Loucy (cell line): ENCODE data around the gene ZNF208.

Experiments
- H2AFZ ChIP-seq: fragments of 200-600 bp; sonication (generic); 2 replicates; pipeline ENCODE4 v1.6.0; 2016; ENCODE audit warnings: antibody characterized with exemption, mild to moderate bottlenecking, low read length, moderate library complexity
- H3F3A ChIP-seq: fragments of 200-600 bp; 2 replicates; pipeline ENCODE4 v1.6.0; 2016; ENCODE audit warnings: antibody characterized with exemption, low read depth, mild to moderate bottlenecking
- H3K27me3 ChIP-seq: fragments of 200-600 bp; sonication (generic); 2 replicates; pipeline ENCODE4 v1.6.1; 2014; ENCODE audit warnings: low read length, mild to moderate bottlenecking; ENCODE audit not compliant: insufficient read depth, poor library complexity, severe bottlenecking
- H3K36me3 ChIP-seq: fragments of 200-600 bp; sonication (generic); 2 replicates; pipeline ENCODE4 v1.6.1; 2016; ENCODE audit warnings: low read length; ENCODE audit not compliant: insufficient read depth
- H3K4me1 ChIP-seq: fragments of 200-600 bp; sonication (generic); 2 replicates; pipeline ENCODE4 v1.5.1; 2014; ENCODE audit warnings: low read length, mild to moderate bottlenecking; ENCODE audit not compliant: insufficient read depth, poor library complexity, severe bottlenecking
- H3K4me2 ChIP-seq: fragments of 200-600 bp; sonication (generic); 2 replicates; pipeline ENCODE4 v1.6.0; 2014; ENCODE audit warnings: antibody characterized with exemption, low read length, low read depth, mild to moderate bottlenecking; ENCODE audit not compliant: poor library complexity, severe bottlenecking
- H3K4me3 ChIP-seq: fragments of 200-600 bp; sonication (generic); 2 replicates; pipeline ENCODE4 v1.5.1; 2014; ENCODE audit warnings: low read length, mild to moderate bottlenecking, mixed read lengths; ENCODE audit not compliant: poor library complexity, severe bottlenecking
- H3K79me2 ChIP-seq: fragments of 200-600 bp; sonication (generic); 2 replicates; pipeline ENCODE4 v1.6.1; 2014; ENCODE audit warnings: low read length; ENCODE audit not compliant: insufficient read depth
- H3K9ac ChIP-seq: fragments of 200-600 bp; sonication (generic); 2 replicates; pipeline ENCODE4 v1.6.0; 2014; ENCODE audit warnings: mild to moderate bottlenecking, low read depth, low read length, moderate library complexity; ENCODE audit not compliant: poor library complexity, severe bottlenecking
- H3K9me2 ChIP-seq: fragments of 200-600 bp; sonication (generic); replicated peaks from 2 replicates; pipeline ENCODE4 v1.6.1; 2016; ENCODE audit warnings: low read depth, low read length, mixed read lengths
- H3K9me3 ChIP-seq: fragments of 200-600 bp; sonication (generic); 2 replicates; pipeline ENCODE4 v1.6.1; 2014; ENCODE audit warnings: mild to moderate bottlenecking, antibody characterized with exemption, low read length, low read depth; ENCODE audit not compliant: insufficient read depth
- H4K20me1 ChIP-seq: fragments of 200-600 bp; sonication (generic); 2 replicates; pipeline ENCODE4 v1.6.0; 2014; ENCODE audit warnings: antibody characterized with exemption, low read length, mild to moderate bottlenecking; ENCODE audit not compliant: insufficient read depth, poor library complexity, severe bottlenecking
- EZH2phosphoT487 ChIP-seq: fragments of 200-600 bp; IDR thresholded peaks from 2 replicates; pipeline ENCODE4 v1.6.1; 2018; ENCODE audit warnings: antibody characterized with exemption, mild to moderate bottlenecking, moderate library complexity, borderline replicate concordance
- TF ChIP-seq, protein P1 (sequence below): fragments of 200-600 bp; sonication (generic); conservative IDR thresholded peaks from 2 replicates; pipeline ENCODE4 v1.5.1; 2014; ENCODE audit warnings: mild to moderate bottlenecking, antibody characterized with exemption, low read length

Gene ZNF208

DNA sequence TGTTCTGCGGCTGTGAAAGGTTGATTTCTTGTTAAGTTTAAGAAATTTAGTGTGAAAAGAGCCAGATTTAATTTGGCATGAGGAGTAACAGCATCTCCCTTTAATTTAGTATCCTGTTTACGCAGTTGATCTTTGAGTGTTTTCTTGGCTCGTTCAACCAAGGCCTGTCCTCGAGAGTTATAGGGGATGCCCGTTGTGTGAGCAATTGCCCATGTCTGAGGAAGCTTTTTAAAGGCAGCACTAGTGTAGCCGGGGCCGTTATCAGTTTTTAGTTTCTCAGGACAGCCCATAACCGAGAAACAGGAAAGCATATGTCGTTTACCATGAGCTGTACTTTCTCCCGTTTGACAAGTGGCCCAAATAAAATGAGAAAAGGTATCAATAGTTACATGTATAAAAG, 127.2 kb downstream of the ZNF208 start:
- Histone ChIP-seq H3F3A (no peaks in the 10 kb centered on the region), H3K9me3 (no peaks in the 10 kb centered on the region; the same call in 1 of the 2 replicates), H3K27me3 (no peaks in the 10 kb centered on the region), H3K4me2 (no peak overlapping the region), H3K79me2 (no peaks in the 10 kb centered on the region), H4K20me1 (no peaks in the 10 kb centered on the region), H3K36me3 (no peaks in the 10 kb centered on the region), H3K4me3 (no peak overlapping the region), H3K9me2 (no peaks in the 10 kb centered on the region), H2AFZ (no peak overlapping the region), H3K9ac (no peak overlapping the region), H3K4me1 (no peaks in the 10 kb centered on the region)
- TF ChIP-seq, protein P1, sequence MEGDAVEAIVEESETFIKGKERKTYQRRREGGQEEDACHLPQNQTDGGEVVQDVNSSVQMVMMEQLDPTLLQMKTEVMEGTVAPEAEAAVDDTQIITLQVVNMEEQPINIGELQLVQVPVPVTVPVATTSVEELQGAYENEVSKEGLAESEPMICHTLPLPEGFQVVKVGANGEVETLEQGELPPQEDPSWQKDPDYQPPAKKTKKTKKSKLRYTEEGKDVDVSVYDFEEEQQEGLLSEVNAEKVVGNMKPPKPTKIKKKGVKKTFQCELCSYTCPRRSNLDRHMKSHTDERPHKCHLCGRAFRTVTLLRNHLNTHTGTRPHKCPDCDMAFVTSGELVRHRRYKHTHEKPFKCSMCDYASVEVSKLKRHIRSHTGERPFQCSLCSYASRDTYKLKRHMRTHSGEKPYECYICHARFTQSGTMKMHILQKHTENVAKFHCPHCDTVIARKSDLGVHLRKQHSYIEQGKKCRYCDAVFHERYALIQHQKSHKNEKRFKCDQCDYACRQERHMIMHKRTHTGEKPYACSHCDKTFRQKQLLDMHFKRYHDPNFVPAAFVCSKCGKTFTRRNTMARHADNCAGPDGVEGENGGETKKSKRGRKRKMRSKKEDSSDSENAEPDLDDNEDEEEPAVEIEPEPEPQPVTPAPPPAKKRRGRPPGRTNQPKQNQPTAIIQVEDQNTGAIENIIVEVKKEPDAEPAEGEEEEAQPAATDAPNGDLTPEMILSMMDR, result no peak
- no peak for TF ChIP-seq EZH2phosphoT487
